Breast epithelium (tissue), 3 donors: ENCODE data around the gene TSR2.

Experiments
- CTCF ChIP-seq, 3 donors: fragments of 450-650 bp; IDR thresholded peaks; one replicate each; pipeline ENCODE4 v1.5.1; 2016 to 2017; ENCODE audit warnings: antibody characterized with exemption in 3 of 3, mild to moderate bottlenecking in 3 of 3, moderate library complexity in 3 of 3
- POLR2A ChIP-seq: fragments of 450-650 bp; IDR thresholded peaks from one replicate; pipeline ENCODE4 v1.6.1; 2016; ENCODE audit warnings: antibody characterized with exemption, mild to moderate bottlenecking, moderate library complexity
- POLR2AphosphoS5 ChIP-seq, 3 donors: sonication (generic); formaldehyde crosslinking; IDR thresholded peaks; one replicate each; pipeline ENCODE4 v1.6.1; 2017; ENCODE audit warnings: antibody characterized with exemption in 3 of 3

GRCh38 chrX:54482839-54483593, 42.8 kb downstream of the TSR2 start:
- TF ChIP-seq CTCF (IDR thresholded peaks at IDR 0.05), result no peak
- TF ChIP-seq POLR2AphosphoS5 (IDR thresholded peaks at IDR 0.05), result no peak
- no peak for TF ChIP-seq POLR2A
